ENCODE results near the gene MOK.

The MOK gene

DNA sequence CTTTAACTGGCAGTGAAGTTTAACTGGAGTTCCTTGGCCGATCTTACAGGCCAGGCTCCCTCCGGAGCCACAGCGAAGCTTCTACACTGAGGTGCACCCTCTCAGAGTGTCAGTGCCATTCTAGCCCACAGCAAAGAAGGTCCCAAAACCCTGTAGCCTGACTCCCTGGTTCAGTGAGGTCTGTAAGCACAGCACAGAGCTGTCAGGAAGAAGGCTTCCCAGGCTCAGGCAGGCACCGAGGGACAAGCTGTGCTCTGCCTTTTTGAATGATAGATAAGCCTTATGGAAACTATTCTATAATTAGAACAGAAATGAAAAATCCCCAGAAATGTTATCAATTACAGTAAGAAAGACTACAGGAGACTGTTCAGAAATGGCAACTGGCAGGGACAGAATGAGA lies 40.2 kb downstream of the MOK start:
- Histone ChIP-seq H3K9ac (ENCODE audit: low read length) (no peak overlapping the region), H3K4me3 (ENCODE audit: insufficient read depth, low read length, poor library complexity, severe bottlenecking) (no peak overlapping the region), H3K9me3 (ENCODE audit: insufficient read depth, low read length) (no peaks in the 10 kb centered on the region), H3K27ac (ENCODE audit: low read depth, low read length) (no peak overlapping the region), H3K79me2 (ENCODE audit: insufficient read depth, low read length) (no peaks in the 10 kb centered on the region), H3K27me3 (ENCODE audit: low read length) (no peaks in the 10 kb centered on the region), H3K9me2 (replicated peaks; ENCODE audit: insufficient read depth, low read length) (no peaks in the 10 kb centered on the region), H3K4me2 (ENCODE audit: low read depth, low read length, poor library complexity, severe bottlenecking) (no peak overlapping the region), H3K36me3 (ENCODE audit: low read length) (no peaks in the 10 kb centered on the region), H3F3A (ENCODE audit: insufficient read depth) (no peaks in the 10 kb centered on the region), H4K20me1 (ENCODE audit: low read depth, low read length) (no peaks in the 10 kb centered on the region), H2AFZ (ENCODE audit: low read depth, low read length, severe bottlenecking) (no peak overlapping the region)
- TF ChIP-seq CTCF (IDR thresholded peaks at IDR 0.05; ENCODE audit: insufficient read depth, low read length, poor library complexity, severe bottlenecking) (no peak), EZH2phosphoT487 (conservative IDR thresholded peaks at IDR 0.05; ENCODE audit: low read length) (no peak)

DNA sequence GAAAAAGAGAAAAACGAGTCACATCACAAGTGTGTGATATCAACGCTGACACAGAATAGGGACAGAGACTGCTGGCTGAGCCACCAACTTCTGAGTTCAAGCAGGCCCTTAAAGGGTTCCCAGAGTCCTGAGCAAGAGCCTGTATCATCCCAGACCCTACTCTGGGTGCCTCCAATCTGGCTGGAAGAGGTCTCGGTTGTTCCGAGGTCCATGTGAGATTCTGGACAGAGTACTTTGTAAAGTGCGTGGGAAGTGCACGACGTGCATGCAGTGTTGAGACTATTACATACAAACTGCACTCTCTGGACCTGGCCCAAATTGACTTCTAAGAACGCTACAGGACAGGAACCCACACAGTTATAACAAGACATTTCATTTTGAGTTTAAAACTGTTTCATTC lies 40.6 kb downstream of the MOK start:
- H3K9me2 ChIP-seq (replicated peaks; ENCODE audit: insufficient read depth, low read length), result no peaks in the 10 kb centered on the region
- no peak overlapping the region for H3K4me2 ChIP-seq (ENCODE audit: low read depth, low read length, poor library complexity, severe bottlenecking)
- H3K4me3 ChIP-seq (ENCODE audit: insufficient read depth, low read length, poor library complexity, severe bottlenecking), result no peak overlapping the region
- no peak overlapping the region for H2AFZ ChIP-seq (ENCODE audit: low read depth, low read length, severe bottlenecking)
- no peaks in the 10 kb centered on the region for H3K27me3 ChIP-seq (ENCODE audit: low read length)
- no peak overlapping the region for H3K9ac ChIP-seq (ENCODE audit: low read length)
- H4K20me1 ChIP-seq (ENCODE audit: low read depth, low read length), result no peaks in the 10 kb centered on the region
- H3K9me3 ChIP-seq (ENCODE audit: insufficient read depth, low read length), result no peaks in the 10 kb centered on the region
- H3K27ac ChIP-seq (ENCODE audit: low read depth, low read length), result no peak overlapping the region
- no peaks in the 10 kb centered on the region for H3K79me2 ChIP-seq (ENCODE audit: insufficient read depth, low read length)
- H3K36me3 ChIP-seq (ENCODE audit: low read length), result no peaks in the 10 kb centered on the region
- TF ChIP-seq CTCF (IDR thresholded peaks at IDR 0.05; ENCODE audit: insufficient read depth, low read length, poor library complexity, severe bottlenecking), result no peak
- no peak for TF ChIP-seq EZH2phosphoT487 (conservative IDR thresholded peaks at IDR 0.05; ENCODE audit: low read length)
- H3F3A ChIP-seq (ENCODE audit: insufficient read depth), result no peaks in the 10 kb centered on the region

- H4K20me1 ChIP-seq (ENCODE audit: low read depth, low read length), result no peaks in the 10 kb centered on the region
- no peak overlapping the region for H2AFZ ChIP-seq (ENCODE audit: low read depth, low read length, severe bottlenecking)
- no peaks in the 10 kb centered on the region for H3K9me3 ChIP-seq (ENCODE audit: insufficient read depth, low read length)
- no peak overlapping the region for H3K4me3 ChIP-seq (ENCODE audit: insufficient read depth, low read length, poor library complexity, severe bottlenecking)
- no peak for TF ChIP-seq CTCF (IDR thresholded peaks at IDR 0.05; ENCODE audit: insufficient read depth, low read length, poor library complexity, severe bottlenecking)
- TF ChIP-seq EZH2phosphoT487 (conservative IDR thresholded peaks at IDR 0.05; ENCODE audit: low read length), result no peak
- no peak overlapping the region for H3K9ac ChIP-seq (ENCODE audit: low read length)
- H3K79me2 ChIP-seq (ENCODE audit: insufficient read depth, low read length), result no peaks in the 10 kb centered on the region
- no peak overlapping the region for H3K27ac ChIP-seq (ENCODE audit: low read depth, low read length)
- H3K4me2 ChIP-seq (ENCODE audit: low read depth, low read length, poor library complexity, severe bottlenecking), result no peak overlapping the region
- H3K9me2 ChIP-seq (replicated peaks; ENCODE audit: insufficient read depth, low read length), result no peaks in the 10 kb centered on the region
- no peaks in the 10 kb centered on the region for H3F3A ChIP-seq (ENCODE audit: insufficient read depth)
- no peaks in the 10 kb centered on the region for H3K27me3 ChIP-seq (ENCODE audit: low read length)
- no peaks in the 10 kb centered on the region for H3K36me3 ChIP-seq (ENCODE audit: low read length)
Observed at GRCh38 chr14:102262929-102263462, 42.0 kb downstream of the MOK start.

Measured in SU-DHL-6 (cell line).